ENCODE results near the gene PRPS1. TPM values are rescaled to one million over a fixed set of nuclear protein-coding genes. Genes with fewer than 3 reads are reported as not detected.

The PRPS1 gene
- polyA plus RNA-seq, 1 donor from 2014 or later, result 60.8 TPM

DNA sequence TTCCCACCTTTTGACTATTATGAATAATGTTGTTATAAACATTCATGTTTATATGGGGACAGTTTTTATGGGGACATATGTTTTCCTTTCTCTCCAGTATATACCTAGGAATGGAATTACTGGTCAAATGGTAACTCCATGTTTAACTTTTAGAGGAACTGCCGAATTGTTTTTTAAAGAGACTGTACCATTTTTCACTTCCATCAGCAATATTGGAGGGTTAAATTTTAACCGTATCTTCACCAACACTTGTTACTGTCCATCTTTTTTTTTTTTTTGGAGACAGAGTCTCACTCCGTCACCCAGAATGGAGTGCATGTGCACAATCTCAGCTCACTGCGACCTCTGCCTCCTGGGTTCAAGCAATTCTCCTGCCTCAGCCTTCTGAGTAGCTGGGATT, 46.4 kb upstream of the PRPS1 start:
- no peak overlapping the region for H2AFZ ChIP-seq (ENCODE audit: low read depth, low read length)
- H3K27me3 ChIP-seq (ENCODE audit: insufficient read depth, low read depth, low read length), result no peaks in the 10 kb centered on the region
- no peaks in the 10 kb centered on the region for H4K20me1 ChIP-seq (ENCODE audit: insufficient read depth)
- TF ChIP-seq EZH2 (IDR thresholded peaks at IDR 0.05; ENCODE audit: borderline replicate concordance, insufficient read depth, low read length, poor library complexity, severe bottlenecking) (no peak), RAD21 (conservative IDR thresholded peaks at IDR 0.05) (no peak), EP300 (conservative IDR thresholded peaks at IDR 0.05; ENCODE audit: poor library complexity, severe bottlenecking) (no peak), SMC3 (conservative IDR thresholded peaks at IDR 0.05; ENCODE audit: poor library complexity) (no peak), TAF1 (IDR thresholded peaks at IDR 0.05; ENCODE audit: low read depth) (no peak), MXI1 (conservative IDR thresholded peaks at IDR 0.05; ENCODE audit: poor library complexity, severe bottlenecking) (no peak), POLR2AphosphoS5 (IDR thresholded peaks at IDR 0.05) (no peak)
- TF ChIP-seq, protein P1, sequence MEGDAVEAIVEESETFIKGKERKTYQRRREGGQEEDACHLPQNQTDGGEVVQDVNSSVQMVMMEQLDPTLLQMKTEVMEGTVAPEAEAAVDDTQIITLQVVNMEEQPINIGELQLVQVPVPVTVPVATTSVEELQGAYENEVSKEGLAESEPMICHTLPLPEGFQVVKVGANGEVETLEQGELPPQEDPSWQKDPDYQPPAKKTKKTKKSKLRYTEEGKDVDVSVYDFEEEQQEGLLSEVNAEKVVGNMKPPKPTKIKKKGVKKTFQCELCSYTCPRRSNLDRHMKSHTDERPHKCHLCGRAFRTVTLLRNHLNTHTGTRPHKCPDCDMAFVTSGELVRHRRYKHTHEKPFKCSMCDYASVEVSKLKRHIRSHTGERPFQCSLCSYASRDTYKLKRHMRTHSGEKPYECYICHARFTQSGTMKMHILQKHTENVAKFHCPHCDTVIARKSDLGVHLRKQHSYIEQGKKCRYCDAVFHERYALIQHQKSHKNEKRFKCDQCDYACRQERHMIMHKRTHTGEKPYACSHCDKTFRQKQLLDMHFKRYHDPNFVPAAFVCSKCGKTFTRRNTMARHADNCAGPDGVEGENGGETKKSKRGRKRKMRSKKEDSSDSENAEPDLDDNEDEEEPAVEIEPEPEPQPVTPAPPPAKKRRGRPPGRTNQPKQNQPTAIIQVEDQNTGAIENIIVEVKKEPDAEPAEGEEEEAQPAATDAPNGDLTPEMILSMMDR (IDR thresholded peaks at IDR 0.05; ENCODE audit: poor library complexity, severe bottlenecking), result no peak
- TF ChIP-seq, protein P2, sequence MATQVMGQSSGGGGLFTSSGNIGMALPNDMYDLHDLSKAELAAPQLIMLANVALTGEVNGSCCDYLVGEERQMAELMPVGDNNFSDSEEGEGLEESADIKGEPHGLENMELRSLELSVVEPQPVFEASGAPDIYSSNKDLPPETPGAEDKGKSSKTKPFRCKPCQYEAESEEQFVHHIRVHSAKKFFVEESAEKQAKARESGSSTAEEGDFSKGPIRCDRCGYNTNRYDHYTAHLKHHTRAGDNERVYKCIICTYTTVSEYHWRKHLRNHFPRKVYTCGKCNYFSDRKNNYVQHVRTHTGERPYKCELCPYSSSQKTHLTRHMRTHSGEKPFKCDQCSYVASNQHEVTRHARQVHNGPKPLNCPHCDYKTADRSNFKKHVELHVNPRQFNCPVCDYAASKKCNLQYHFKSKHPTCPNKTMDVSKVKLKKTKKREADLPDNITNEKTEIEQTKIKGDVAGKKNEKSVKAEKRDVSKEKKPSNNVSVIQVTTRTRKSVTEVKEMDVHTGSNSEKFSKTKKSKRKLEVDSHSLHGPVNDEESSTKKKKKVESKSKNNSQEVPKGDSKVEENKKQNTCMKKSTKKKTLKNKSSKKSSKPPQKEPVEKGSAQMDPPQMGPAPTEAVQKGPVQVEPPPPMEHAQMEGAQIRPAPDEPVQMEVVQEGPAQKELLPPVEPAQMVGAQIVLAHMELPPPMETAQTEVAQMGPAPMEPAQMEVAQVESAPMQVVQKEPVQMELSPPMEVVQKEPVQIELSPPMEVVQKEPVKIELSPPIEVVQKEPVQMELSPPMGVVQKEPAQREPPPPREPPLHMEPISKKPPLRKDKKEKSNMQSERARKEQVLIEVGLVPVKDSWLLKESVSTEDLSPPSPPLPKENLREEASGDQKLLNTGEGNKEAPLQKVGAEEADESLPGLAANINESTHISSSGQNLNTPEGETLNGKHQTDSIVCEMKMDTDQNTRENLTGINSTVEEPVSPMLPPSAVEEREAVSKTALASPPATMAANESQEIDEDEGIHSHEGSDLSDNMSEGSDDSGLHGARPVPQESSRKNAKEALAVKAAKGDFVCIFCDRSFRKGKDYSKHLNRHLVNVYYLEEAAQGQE (IDR thresholded peaks at IDR 0.05; ENCODE audit: borderline replicate concordance), result no peak
- no peak overlapping the region for H3K9ac ChIP-seq (ENCODE audit: low read length)
- H3K9me2 ChIP-seq (ENCODE audit: insufficient read depth, low read length), result no peaks in the 10 kb centered on the region
- no peak overlapping the region for H3K27ac ChIP-seq (ENCODE audit: low read length)
- no peaks in the 10 kb centered on the region for H3K9me3 ChIP-seq (ENCODE audit: low read length)
- no peaks in the 10 kb centered on the region for H3K36me3 ChIP-seq (ENCODE audit: insufficient read depth, low read length)
- H3K4me3 ChIP-seq (ENCODE audit: low read length), result no peak overlapping the region
- H3F3A ChIP-seq (ENCODE audit: insufficient read depth, low read length, poor library complexity, severe bottlenecking), result no peaks in the 10 kb centered on the region
- H3K79me2 ChIP-seq (replicated peaks; ENCODE audit: insufficient read depth, low read length), result no peaks in the 10 kb centered on the region
- H3K4me2 ChIP-seq (ENCODE audit: low read length), result no peak overlapping the region

DNA sequence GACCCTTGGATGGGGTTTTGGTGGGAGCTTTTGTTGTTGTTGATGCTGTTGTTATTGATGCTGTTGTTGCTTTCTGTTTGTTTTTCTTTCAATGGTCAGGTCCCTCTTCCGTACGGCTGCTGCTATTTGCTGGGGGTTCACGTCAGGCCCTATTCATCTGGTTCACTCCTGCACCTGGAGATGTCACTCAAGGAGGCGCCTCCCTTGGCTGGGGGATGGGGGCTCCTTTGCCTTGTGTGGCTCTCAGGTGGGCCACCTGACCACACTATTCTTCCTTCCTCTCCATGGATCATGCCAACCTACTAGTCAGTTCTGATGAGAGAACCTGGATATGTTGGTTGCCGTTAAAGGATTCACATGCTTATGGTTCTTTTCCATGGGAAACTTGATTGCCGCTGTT, 39.1 kb upstream of the PRPS1 start:
- no peak overlapping the region for H3K27ac ChIP-seq (ENCODE audit: low read length)
- H3K36me3 ChIP-seq (ENCODE audit: insufficient read depth, low read length), result no peaks in the 10 kb centered on the region
- no peak overlapping the region for H3K9ac ChIP-seq (ENCODE audit: low read length)
- no peak overlapping the region for H3K4me3 ChIP-seq (ENCODE audit: low read length)
- H3K9me2 ChIP-seq (ENCODE audit: insufficient read depth, low read length), result no peaks in the 10 kb centered on the region
- no peak overlapping the region for H3K4me2 ChIP-seq (ENCODE audit: low read length)
- no peaks in the 10 kb centered on the region for H3F3A ChIP-seq (ENCODE audit: insufficient read depth, low read length, poor library complexity, severe bottlenecking)
- H3K79me2 ChIP-seq (replicated peaks; ENCODE audit: insufficient read depth, low read length), result no peaks in the 10 kb centered on the region
- H4K20me1 ChIP-seq (ENCODE audit: insufficient read depth), result no peaks in the 10 kb centered on the region
- H2AFZ ChIP-seq (ENCODE audit: low read depth, low read length), result no peak overlapping the region
- H3K9me3 ChIP-seq (ENCODE audit: low read length), result no peaks in the 10 kb centered on the region
- no peaks in the 10 kb centered on the region for H3K27me3 ChIP-seq (ENCODE audit: insufficient read depth, low read depth, low read length)
- TF ChIP-seq POLR2AphosphoS5 (IDR thresholded peaks at IDR 0.05), result no peak
- no peak for TF ChIP-seq TAF1 (IDR thresholded peaks at IDR 0.05; ENCODE audit: low read depth)
- no peak for TF ChIP-seq EP300 (conservative IDR thresholded peaks at IDR 0.05; ENCODE audit: poor library complexity, severe bottlenecking)

DNA sequence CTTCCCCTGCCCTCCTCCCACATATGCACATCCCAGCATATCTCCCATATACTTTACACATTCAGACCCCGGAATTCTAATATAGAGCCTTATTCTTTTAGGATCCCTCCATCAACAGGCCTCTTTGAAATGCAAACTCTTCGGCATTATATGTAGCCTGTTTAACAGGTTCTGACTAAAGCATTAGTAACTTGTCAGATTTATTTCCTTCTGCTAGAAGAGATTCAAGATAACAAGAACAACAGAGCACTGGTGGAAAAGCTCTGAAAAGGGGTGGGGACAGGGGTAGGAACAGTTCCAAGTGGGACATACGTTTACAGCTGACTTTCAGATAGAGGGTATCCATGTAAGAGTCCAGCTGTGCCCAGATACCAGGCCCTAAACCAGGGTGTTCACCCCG, 31.7 kb upstream of the PRPS1 start:
- H3K4me3 ChIP-seq (ENCODE audit: low read length), result no peak overlapping the region
- H3K4me2 ChIP-seq (ENCODE audit: low read length), result no peak overlapping the region
- no peak overlapping the region for H2AFZ ChIP-seq (ENCODE audit: low read depth, low read length)
- no peak overlapping the region for H3K27ac ChIP-seq (ENCODE audit: low read length)
- no peaks in the 10 kb centered on the region for H3K9me2 ChIP-seq (ENCODE audit: insufficient read depth, low read length)
- H3K9me3 ChIP-seq (ENCODE audit: low read length), result no peaks in the 10 kb centered on the region
- TF ChIP-seq TAF1 (IDR thresholded peaks at IDR 0.05; ENCODE audit: low read depth), result no peak
- H3K36me3 ChIP-seq (ENCODE audit: insufficient read depth, low read length), result no peaks in the 10 kb centered on the region
- no peak overlapping the region for H3K9ac ChIP-seq (ENCODE audit: low read length)
- no peaks in the 10 kb centered on the region for H3K27me3 ChIP-seq (ENCODE audit: insufficient read depth, low read depth, low read length)
- no peaks in the 10 kb centered on the region for H3K79me2 ChIP-seq (replicated peaks; ENCODE audit: insufficient read depth, low read length)
- no peaks in the 10 kb centered on the region for H4K20me1 ChIP-seq (ENCODE audit: insufficient read depth)
- H3F3A ChIP-seq (ENCODE audit: insufficient read depth, low read length, poor library complexity, severe bottlenecking), result no peaks in the 10 kb centered on the region

All from neural cell (in vitro differentiated cells).